Measurements from ENCODE around the gene GNA14. TPM values are rescaled to one million over a fixed set of nuclear protein-coding genes. Genes with fewer than 3 reads are reported as not detected.

Gene GNA14
- total and polyA plus RNA-seq, 7 donors, result 5.0 to 29.2 (median 7.8) TPM

GRCh38 chr9:77374266-77374665 lies 273.9 kb downstream of the GNA14 start:
- Histone ChIP-seq H3K36me3 (peaks cover 0 to 22% (median 4%) of the 10 kb centered on the region in 4 donors), H3K4me1 (no peaks in the 10 kb centered on the region), H3K4me3 (no peak overlapping the region), H3K27me3 (no peaks in the 10 kb centered on the region), H3K9me3 (no peaks in the 10 kb centered on the region), H3K27ac (no peak overlapping the region)
- WGBS, 2 donors, result 97% methylated on average over 3 of the region's 3 CpGs
- intact Hi-C loops (cut with DNase I), result no loop called here
- TF ChIP-seq POLR2A (IDR thresholded peaks at IDR 0.05), result no peak
- TF ChIP-seq POLR2AphosphoS5 (IDR thresholded peaks at IDR 0.05), result no peak
- TF ChIP-seq EP300 (IDR thresholded peaks at IDR 0.05), result no peak
- TF ChIP-seq CTCF (IDR thresholded peaks at IDR 0.05), result no peak
- DNase-seq, result no peak

Small RNA genes lying within 50 kb of the gene (small RNA-seq; reads per million reads assigned to genes)
- 0 reads per million in 3 donors for gene RNU6-1303P
